Vagina (tissue), 2 donors: Measurements from ENCODE around the gene FAM50B. TPM values are rescaled to one million over a fixed set of nuclear protein-coding genes. Genes with fewer than 3 reads are reported as not detected.

ENCODE experiments used
- DNase-seq, 2 donors: peaks; one replicate each; pipeline ENCODE4 v3.0.0-alpha.2; 2017; ENCODE audit errors: extremely low spot score in 2 of 2
- H3K27ac ChIP-seq: fragments of 200-600 bp; sonication (generic); one replicate; pipeline ENCODE4 v1.5.1; 2019
- H3K27me3 ChIP-seq: fragments of 200-600 bp; sonication (generic); one replicate; pipeline ENCODE4 v1.5.1; 2019
- H3K36me3 ChIP-seq, 2 donors: fragments of 200-600 bp; sonication (generic); one replicate each; pipeline ENCODE4 v1.5.1; 2017 to 2019
- H3K4me1 ChIP-seq: fragments of 200-600 bp; sonication (generic); one replicate; pipeline ENCODE4 v1.5.1; 2019
- H3K4me3 ChIP-seq, 2 donors: fragments of 200-600 bp; sonication (generic); 1 replicate in 1 of 2; 2 replicates in 1 of 2; pipeline ENCODE4 v1.5.1; 2016 to 2019
- H3K9me3 ChIP-seq: fragments of 200-600 bp; sonication (generic); one replicate; pipeline ENCODE4 v1.5.1; 2019
- CTCF ChIP-seq, 3 experiments: fragments of 450-650 bp in 2 of 3; fragments of 200-600 bp in 1 of 3; sonication (generic) in 1 of 3; IDR thresholded peaks; one replicate each; pipeline ENCODE4 v1.5.1; 2017 to 2019; ENCODE audit warnings: antibody characterized with exemption in 3 of 3, mild to moderate bottlenecking in 2 of 3, moderate library complexity in 2 of 3
- POLR2A ChIP-seq, 2 donors: fragments of 450-650 bp; IDR thresholded peaks; one replicate each; pipeline ENCODE4 v1.6.1; 2017; ENCODE audit warnings: antibody characterized with exemption in 2 of 2, mild to moderate bottlenecking in 2 of 2, moderate library complexity in 2 of 2
- POLR2AphosphoS5 ChIP-seq, 2 donors: sonication (generic); formaldehyde crosslinking; IDR thresholded peaks; one replicate each; pipeline ENCODE4 v1.9.0; 2017; ENCODE audit warnings: antibody characterized with exemption in 2 of 2, mild to moderate bottlenecking in 2 of 2, low read depth in 1 of 2; ENCODE audit not compliant: insufficient read depth in 1 of 2
- intact Hi-C: fragments of 100-400 bp; cut with DNase I; formaldehyde crosslinking; loops from one replicate; pipeline ENCODE4 v1.15.1; 2023
- total RNA-seq: library from RNA; depleted of rRNA; stranded (reverse); fragments of >200 nt; gene quantifications from one replicate; pipeline ENCODE4 v1.2.3, GENCODE V29; 2016

FAM50B gene
- total RNA-seq, 1 donor from 2014 or later: 4.9 TPM

DNA sequence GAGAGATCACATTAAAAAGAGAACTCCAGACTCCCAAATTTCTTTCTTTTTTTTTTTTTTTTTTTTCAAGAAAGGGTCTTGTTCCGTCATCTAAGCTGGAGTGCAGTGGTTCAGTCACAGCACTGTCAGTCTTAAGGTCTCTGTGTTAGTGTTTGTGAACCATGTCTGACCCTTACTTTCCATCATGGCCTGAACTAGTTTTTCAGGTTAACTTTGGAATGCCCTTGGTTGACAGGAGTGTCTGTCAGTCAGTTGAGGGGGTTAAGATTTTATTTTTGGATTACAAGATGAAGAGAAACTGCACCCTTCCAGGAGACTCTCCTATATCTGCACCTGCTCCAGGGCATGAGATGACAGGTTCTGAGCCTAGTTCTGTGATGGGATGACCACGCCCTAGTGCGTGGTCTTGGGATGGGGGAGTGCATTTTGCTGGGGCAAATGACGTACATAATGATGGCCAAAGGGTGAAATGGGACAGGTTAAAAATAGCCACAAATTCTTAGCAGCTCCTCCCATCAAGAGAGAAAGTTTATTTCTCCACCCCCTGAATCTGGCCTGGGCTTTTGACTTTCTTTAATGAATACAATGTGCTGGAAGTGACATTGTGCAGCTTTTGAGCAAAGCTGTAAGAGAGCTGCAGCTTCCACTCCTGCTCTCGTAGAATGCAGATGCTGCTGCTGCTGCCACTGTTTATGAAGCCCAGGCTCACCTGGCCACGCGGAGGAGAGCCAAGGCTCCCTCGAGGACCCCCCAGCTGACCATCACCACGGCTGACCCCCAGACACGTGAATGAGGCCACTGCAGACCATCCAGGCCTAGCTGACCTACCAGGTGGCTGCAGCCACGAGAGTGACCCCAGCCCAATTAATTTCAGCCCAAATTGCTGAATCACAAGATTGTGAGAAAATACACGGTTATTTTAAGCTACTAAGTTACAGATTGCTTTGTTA lies 29.7 kb upstream of the FAM50B start:
- Histone ChIP-seq H3K36me3 (no peaks in the 10 kb centered on the region), H3K27ac (peak overlapping the region; percentile 57), H3K4me3 (no peak overlapping the region), H3K4me1 (peaks cover 35% of the 10 kb centered on the region), H3K9me3 (no peaks in the 10 kb centered on the region), H3K27me3 (no peaks in the 10 kb centered on the region)
- intact Hi-C loops: no loop called here
- TF ChIP-seq POLR2A (IDR thresholded peaks at IDR 0.05) (no peak), POLR2AphosphoS5 (IDR thresholded peaks at IDR 0.05; ENCODE audit: insufficient read depth in 1 of 2, low read depth in 1 of 2) (no peak), CTCF (IDR thresholded peaks at IDR 0.05) (no peak)
- DNase-seq: no peak

GRCh38 chr6:3820563-3820962 lies 28.6 kb upstream of the FAM50B start:
- Histone ChIP-seq H3K4me3 (no peak overlapping the region), H3K9me3 (no peaks in the 10 kb centered on the region), H3K27ac (peak overlapping the region; percentile 57), H3K27me3 (no peaks in the 10 kb centered on the region), H3K4me1 (peaks cover 47% of the 10 kb centered on the region), H3K36me3 (no peaks in the 10 kb centered on the region)
- no peak for DNase-seq
- TF ChIP-seq POLR2AphosphoS5 (IDR thresholded peaks at IDR 0.05; ENCODE audit: insufficient read depth in 1 of 2, low read depth in 1 of 2) (peak in 1 of 2 donors; percentile 45), POLR2A (IDR thresholded peaks at IDR 0.05) (no peak), CTCF (IDR thresholded peaks at IDR 0.05) (no peak)
- intact Hi-C loops: no loop called here

DNA sequence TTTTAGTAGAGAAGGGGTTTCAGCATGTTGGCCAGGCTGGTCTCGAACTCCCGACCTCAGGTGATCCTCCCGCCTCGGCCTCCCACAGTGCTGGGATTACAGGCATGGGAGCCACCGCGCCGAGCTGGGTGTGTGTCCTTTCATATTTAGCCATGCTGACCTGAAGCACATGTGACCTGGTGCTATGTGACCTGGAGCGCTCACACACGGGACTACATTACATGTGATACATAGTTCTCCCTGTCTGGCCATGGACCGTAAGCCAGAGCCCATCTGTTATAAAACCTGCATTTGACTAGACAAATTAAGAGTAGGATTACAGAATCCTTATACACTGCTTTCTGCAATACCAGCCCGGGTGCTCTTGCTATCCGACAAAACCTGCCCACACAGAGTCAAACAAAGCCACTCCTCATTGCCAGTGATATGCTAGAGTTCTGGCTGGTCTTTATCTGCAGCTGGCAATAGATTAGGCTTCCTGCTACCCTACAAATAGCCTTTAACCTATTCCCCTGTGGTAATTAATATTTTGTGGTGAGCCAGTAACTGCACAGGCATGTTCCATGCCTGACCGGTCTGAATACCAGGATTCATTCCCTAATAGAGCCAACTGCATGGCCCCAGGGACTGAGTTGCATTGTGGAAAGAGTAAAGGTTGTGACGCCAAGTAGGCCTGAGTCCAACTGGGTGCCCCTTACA lies 26.3 kb upstream of the FAM50B start:
- intact Hi-C loops: no loop called here
- no peak overlapping the region for H3K27ac ChIP-seq

DNA sequence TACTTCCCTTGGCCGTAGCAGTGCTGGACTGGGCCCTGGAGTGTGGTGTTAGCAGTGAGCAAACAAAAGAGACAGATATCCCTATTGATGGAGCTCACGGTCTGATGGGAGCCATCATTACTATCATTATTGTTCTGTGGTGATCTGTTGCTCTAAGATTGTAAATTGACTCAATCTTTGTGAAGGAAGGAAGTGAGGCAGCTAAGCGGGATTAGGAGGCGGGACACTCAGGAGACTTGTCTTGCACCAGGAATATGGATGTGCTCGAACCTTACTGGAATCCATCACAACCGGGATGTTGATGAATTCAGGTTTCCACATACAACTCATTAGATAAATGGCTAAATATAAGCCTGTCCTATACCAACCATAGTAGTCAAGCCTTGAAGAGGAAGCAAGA lies 25.5 kb upstream of the FAM50B start:
- Histone ChIP-seq H3K27me3 (no peaks in the 10 kb centered on the region), H3K27ac (peak overlapping the region; percentile 86), H3K4me1 (peaks cover 59% of the 10 kb centered on the region), H3K4me3 (no peak overlapping the region), H3K36me3 (no peaks in the 10 kb centered on the region), H3K9me3 (no peaks in the 10 kb centered on the region)
- intact Hi-C loops: no loop called here
- TF ChIP-seq POLR2AphosphoS5 (IDR thresholded peaks at IDR 0.05; ENCODE audit: insufficient read depth in 1 of 2, low read depth in 1 of 2) (no peak), CTCF (IDR thresholded peaks at IDR 0.05) (no peak), POLR2A (IDR thresholded peaks at IDR 0.05) (no peak)
- no peak for DNase-seq

More for the DNA sequence above, 26.3 kb upstream of the FAM50B start:
- no peak for DNase-seq
- no peak overlapping the region for H3K4me3 ChIP-seq
- TF ChIP-seq POLR2AphosphoS5 (IDR thresholded peaks at IDR 0.05; ENCODE audit: insufficient read depth in 1 of 2, low read depth in 1 of 2) (no peak), CTCF (IDR thresholded peaks at IDR 0.05) (no peak), POLR2A (IDR thresholded peaks at IDR 0.05) (no peak)
- peaks cover 59% of the 10 kb centered on the region for H3K4me1 ChIP-seq
- H3K27me3 ChIP-seq: no peaks in the 10 kb centered on the region
- H3K9me3 ChIP-seq: no peaks in the 10 kb centered on the region
- H3K36me3 ChIP-seq: no peaks in the 10 kb centered on the region
